Measurements from ENCODE around the gene OCA2.

OCA2 gene

DNA sequence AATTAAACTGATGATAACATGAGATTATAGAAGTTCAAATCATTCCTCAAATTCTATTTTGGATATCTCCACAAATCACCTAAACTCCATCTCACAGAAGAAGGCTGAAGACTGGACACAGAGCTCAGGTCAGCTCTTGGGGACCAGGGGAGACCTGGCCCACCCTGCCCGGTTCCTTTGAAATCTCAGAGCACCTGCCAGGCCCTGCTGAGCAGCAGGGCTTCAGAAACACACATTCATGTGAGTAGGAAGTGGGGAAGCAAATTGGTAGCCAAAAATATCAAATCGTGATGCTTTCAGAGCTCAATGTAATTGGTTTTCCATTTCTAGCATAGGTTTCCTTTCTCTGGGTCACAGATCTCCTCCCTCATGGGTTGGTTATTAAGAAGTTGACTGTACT, 76.2 kb downstream of the OCA2 start:
- Histone ChIP-seq H2BK120ac (ENCODE audit: low read depth, low read length) (no peak overlapping the region), H2BK12ac (ENCODE audit: low read length in 2 of 2) (no peak overlapping the region), H3K4me1 (ENCODE audit: control insufficient read depth, insufficient read depth, low read depth, low read length) (peaks cover 16% of the 10 kb centered on the region), H2AK5ac (ENCODE audit: low read length, severe bottlenecking) (no peak overlapping the region), H2BK15ac (ENCODE audit: low read depth, poor library complexity, severe bottlenecking) (no peak overlapping the region), H3K14ac (ENCODE audit: low read length in 2 of 2) (no peak overlapping the region), H3K4ac (ENCODE audit: low read depth in 1 of 2, low read length in 2 of 2) (no peak overlapping the region), H4K91ac (ENCODE audit: low read length) (no peak overlapping the region), H3K27me3 (ENCODE audit: control insufficient read depth in 1 of 2, insufficient read depth in 1 of 2, low read length in 2 of 2) (no peaks in the 10 kb centered on the region), H2AFZ (ENCODE audit: low read depth, low read length) (no peak overlapping the region), H3K18ac (ENCODE audit: low read depth in 1 of 2, low read length in 2 of 2) (no peak overlapping the region), H3K9me3 (ENCODE audit: control insufficient read depth, low read length) (no peaks in the 10 kb centered on the region), H3K4me2 (ENCODE audit: low read length, poor library complexity, severe bottlenecking) (no peak overlapping the region), H3K9ac (ENCODE audit: low read length) (no peak overlapping the region), H3K4me3 (ENCODE audit: insufficient read depth in 1 of 2, low read depth in 1 of 2, low read length in 2 of 2) (no peak overlapping the region), H3K23ac (ENCODE audit: low read length in 2 of 2) (no peak overlapping the region), H4K8ac (ENCODE audit: low read length) (no peak overlapping the region), H3K79me1 (replicated peaks; ENCODE audit: low read length, poor library complexity, severe bottlenecking) (no peaks in the 10 kb centered on the region), H2BK5ac (ENCODE audit: low read depth, low read length, poor library complexity, severe bottlenecking) (no peak overlapping the region), H3K27ac (ENCODE audit: low read length, poor library complexity, severe bottlenecking) (no peak overlapping the region), H3K36me3 (ENCODE audit: control insufficient read depth in 1 of 2, insufficient read depth in 2 of 2, low read depth in 1 of 2, low read length in 2 of 2) (no peaks in the 10 kb centered on the region)
- 79% methylated on average over 2 of the region's 2 CpGs for WGBS
- no peak for DNase-seq

DNA sequence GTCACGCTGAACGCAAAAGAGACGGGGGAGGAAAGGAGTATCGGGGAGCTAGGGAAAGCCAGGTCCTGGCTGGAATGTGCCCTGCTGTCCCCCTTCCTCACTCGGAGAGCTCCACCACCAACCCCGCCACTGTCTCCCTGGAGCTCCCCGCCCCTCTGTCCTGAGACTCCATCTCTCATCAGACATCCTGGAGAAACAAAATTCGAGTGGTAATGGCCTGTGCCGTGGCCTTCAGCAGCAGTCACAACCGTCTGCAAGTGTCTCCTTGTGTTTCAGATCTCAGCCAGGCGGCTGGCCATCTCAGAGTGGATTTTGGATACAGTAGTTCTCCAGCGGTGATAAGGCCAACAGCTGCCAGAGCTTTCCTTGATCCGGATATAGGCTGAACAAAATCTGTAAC, 76.9 kb downstream of the OCA2 start:
- H2AFZ ChIP-seq (ENCODE audit: low read depth, low read length) = no peak overlapping the region
- no peak overlapping the region for H2BK12ac ChIP-seq (ENCODE audit: low read length in 2 of 2)
- no peaks in the 10 kb centered on the region for H3K9me3 ChIP-seq (ENCODE audit: control insufficient read depth, low read length)
- no peak overlapping the region for H3K23ac ChIP-seq (ENCODE audit: low read length in 2 of 2)
- no peak overlapping the region for H3K4ac ChIP-seq (ENCODE audit: low read depth in 1 of 2, low read length in 2 of 2)
- H4K91ac ChIP-seq (ENCODE audit: low read length) = no peak overlapping the region
- no peak overlapping the region for H2AK5ac ChIP-seq (ENCODE audit: low read length, severe bottlenecking)
- peaks cover 16% of the 10 kb centered on the region for H3K4me1 ChIP-seq (ENCODE audit: control insufficient read depth, insufficient read depth, low read depth, low read length)
- no peak overlapping the region for H3K18ac ChIP-seq (ENCODE audit: low read depth in 1 of 2, low read length in 2 of 2)
- H2BK5ac ChIP-seq (ENCODE audit: low read depth, low read length, poor library complexity, severe bottlenecking) = no peak overlapping the region
- H2BK120ac ChIP-seq (ENCODE audit: low read depth, low read length) = no peak overlapping the region
- no peak overlapping the region for H3K9ac ChIP-seq (ENCODE audit: low read length)
- peak overlapping the region; percentile 15 for H3K4me2 ChIP-seq (ENCODE audit: low read length, poor library complexity, severe bottlenecking)
- no peak overlapping the region for H3K14ac ChIP-seq (ENCODE audit: low read length in 2 of 2)
- H3K36me3 ChIP-seq (ENCODE audit: control insufficient read depth in 1 of 2, insufficient read depth in 2 of 2, low read depth in 1 of 2, low read length in 2 of 2) = no peaks in the 10 kb centered on the region
- H3K79me1 ChIP-seq (replicated peaks; ENCODE audit: low read length, poor library complexity, severe bottlenecking) = no peaks in the 10 kb centered on the region
- no peak overlapping the region for H2BK15ac ChIP-seq (ENCODE audit: low read depth, poor library complexity, severe bottlenecking)
- H3K4me3 ChIP-seq (ENCODE audit: insufficient read depth in 1 of 2, low read depth in 1 of 2, low read length in 2 of 2) = no peak overlapping the region
- no peaks in the 10 kb centered on the region for H3K27me3 ChIP-seq (ENCODE audit: control insufficient read depth in 1 of 2, insufficient read depth in 1 of 2, low read length in 2 of 2)
- no peak for DNase-seq
- WGBS = 82% methylated on average over 9 of the region's 13 CpGs
- H3K27ac ChIP-seq (ENCODE audit: low read length, poor library complexity, severe bottlenecking) = peak overlapping the region; percentile 3
- no peak overlapping the region for H4K8ac ChIP-seq (ENCODE audit: low read length)

DNA sequence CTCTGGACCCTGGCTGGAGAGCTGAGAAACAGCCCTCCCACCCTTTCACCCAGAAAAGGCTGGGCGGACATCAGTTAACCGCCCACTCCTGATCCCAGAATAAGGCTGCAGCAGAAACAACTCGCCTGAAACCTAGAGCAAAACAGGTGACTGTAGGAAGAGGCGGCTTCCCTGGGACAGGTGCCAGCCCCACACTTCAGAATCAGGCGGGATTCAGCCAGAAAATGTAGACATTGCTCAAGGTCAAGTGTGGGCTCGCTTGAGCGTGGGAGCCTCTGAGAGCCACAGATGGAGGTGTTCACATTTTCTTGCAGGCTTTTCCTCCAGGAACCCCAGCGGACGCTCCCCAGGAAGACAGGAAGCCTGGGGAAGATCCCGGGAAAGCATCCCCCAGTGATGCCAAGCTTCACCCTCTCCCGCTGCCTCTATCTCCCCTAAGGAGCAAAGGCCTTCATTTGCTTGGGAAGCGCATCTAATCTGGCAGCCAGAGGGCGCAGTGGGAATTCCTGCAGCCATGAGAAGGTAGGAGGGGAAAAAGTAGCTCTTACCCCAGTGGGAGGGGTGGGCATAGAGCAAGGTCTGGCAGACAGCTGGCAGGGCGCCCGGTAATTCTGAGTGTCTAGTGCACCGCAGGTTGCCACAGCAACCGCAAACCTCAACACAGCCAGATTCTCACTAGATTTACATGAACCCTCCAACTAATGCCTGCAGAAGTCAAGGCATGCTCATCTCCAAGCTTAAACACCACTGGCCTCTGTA, 77.7 kb downstream of the OCA2 start:
- H3K36me3 ChIP-seq (ENCODE audit: control insufficient read depth in 1 of 2, insufficient read depth in 2 of 2, low read depth in 1 of 2, low read length in 2 of 2) = no peaks in the 10 kb centered on the region
- H3K14ac ChIP-seq (ENCODE audit: low read length in 2 of 2) = no peak overlapping the region
- H3K27me3 ChIP-seq (ENCODE audit: control insufficient read depth in 1 of 2, insufficient read depth in 1 of 2, low read length in 2 of 2) = no peaks in the 10 kb centered on the region
- peak overlapping the region; percentile 3 for H3K27ac ChIP-seq (ENCODE audit: low read length, poor library complexity, severe bottlenecking)
- H3K4me2 ChIP-seq (ENCODE audit: low read length, poor library complexity, severe bottlenecking) = no peak overlapping the region
- no peak overlapping the region for H2BK120ac ChIP-seq (ENCODE audit: low read depth, low read length)
- no peak overlapping the region for H2BK5ac ChIP-seq (ENCODE audit: low read depth, low read length, poor library complexity, severe bottlenecking)
- no peak overlapping the region for H2AK5ac ChIP-seq (ENCODE audit: low read length, severe bottlenecking)
- 65% methylated on average over 16 of the region's 17 CpGs for whole genome bisulfite sequencing
- H2AFZ ChIP-seq (ENCODE audit: low read depth, low read length) = no peak overlapping the region
- no peaks in the 10 kb centered on the region for H3K79me1 ChIP-seq (replicated peaks; ENCODE audit: low read length, poor library complexity, severe bottlenecking)
- H3K4me3 ChIP-seq (ENCODE audit: insufficient read depth in 1 of 2, low read depth in 1 of 2, low read length in 2 of 2) = no peak overlapping the region
- H3K4me1 ChIP-seq (ENCODE audit: control insufficient read depth, insufficient read depth, low read depth, low read length) = peaks cover 16% of the 10 kb centered on the region
- H2BK12ac ChIP-seq (ENCODE audit: low read length in 2 of 2) = no peak overlapping the region
- peak; percentile 32 for DNase-seq
- no peak overlapping the region for H4K8ac ChIP-seq (ENCODE audit: low read length)
- H4K91ac ChIP-seq (ENCODE audit: low read length) = no peak overlapping the region
- H3K23ac ChIP-seq (ENCODE audit: low read length in 2 of 2) = no peak overlapping the region
- no peaks in the 10 kb centered on the region for H3K9me3 ChIP-seq (ENCODE audit: control insufficient read depth, low read length)
- no peak overlapping the region for H3K9ac ChIP-seq (ENCODE audit: low read length)
- H2BK15ac ChIP-seq (ENCODE audit: low read depth, poor library complexity, severe bottlenecking) = no peak overlapping the region
- no peak overlapping the region for H3K4ac ChIP-seq (ENCODE audit: low read depth in 1 of 2, low read length in 2 of 2)
- H3K18ac ChIP-seq (ENCODE audit: low read depth in 1 of 2, low read length in 2 of 2) = no peak overlapping the region

DNA sequence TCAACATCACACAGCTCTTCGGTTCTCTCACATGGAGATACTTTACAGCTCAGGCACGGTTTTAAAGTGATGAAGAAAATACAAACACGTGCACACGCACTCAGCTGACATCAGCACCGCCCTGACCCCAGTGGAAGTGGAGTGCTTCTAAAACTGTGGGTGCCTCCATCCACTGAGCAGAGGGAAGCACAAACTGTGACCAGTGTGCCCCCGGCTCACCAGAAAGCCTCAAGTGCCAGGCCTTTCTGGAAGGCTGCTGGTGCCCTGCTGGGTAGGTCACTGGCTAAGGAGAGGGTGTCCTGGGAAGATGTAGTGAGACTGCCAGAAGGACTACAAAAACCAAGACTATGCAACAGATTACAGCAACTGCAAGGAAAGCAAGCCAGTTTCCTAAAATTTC, 78.5 kb downstream of the OCA2 start:
- Histone ChIP-seq H3K4me3 (ENCODE audit: insufficient read depth in 1 of 2, low read depth in 1 of 2, low read length in 2 of 2) (no peak overlapping the region), H3K4ac (ENCODE audit: low read depth in 1 of 2, low read length in 2 of 2) (no peak overlapping the region), H4K8ac (ENCODE audit: low read length) (no peak overlapping the region), H2AK5ac (ENCODE audit: low read length, severe bottlenecking) (peak overlapping the region; percentile 2), H3K4me2 (ENCODE audit: low read length, poor library complexity, severe bottlenecking) (no peak overlapping the region), H2BK12ac (ENCODE audit: low read length in 2 of 2) (no peak overlapping the region), H3K18ac (ENCODE audit: low read depth in 1 of 2, low read length in 2 of 2) (no peak overlapping the region), H3K27ac (ENCODE audit: low read length, poor library complexity, severe bottlenecking) (no peak overlapping the region), H3K9me3 (ENCODE audit: control insufficient read depth, low read length) (no peaks in the 10 kb centered on the region), H3K36me3 (ENCODE audit: control insufficient read depth in 1 of 2, insufficient read depth in 2 of 2, low read depth in 1 of 2, low read length in 2 of 2) (no peaks in the 10 kb centered on the region), H3K4me1 (ENCODE audit: control insufficient read depth, insufficient read depth, low read depth, low read length) (peaks cover 16% of the 10 kb centered on the region), H2BK15ac (ENCODE audit: low read depth, poor library complexity, severe bottlenecking) (no peak overlapping the region), H3K27me3 (ENCODE audit: control insufficient read depth in 1 of 2, insufficient read depth in 1 of 2, low read length in 2 of 2) (no peaks in the 10 kb centered on the region), H3K14ac (ENCODE audit: low read length in 2 of 2) (no peak overlapping the region), H3K9ac (ENCODE audit: low read length) (no peak overlapping the region), H2AFZ (ENCODE audit: low read depth, low read length) (no peak overlapping the region), H3K79me1 (replicated peaks; ENCODE audit: low read length, poor library complexity, severe bottlenecking) (no peaks in the 10 kb centered on the region), H2BK120ac (ENCODE audit: low read depth, low read length) (no peak overlapping the region), H3K23ac (ENCODE audit: low read length in 2 of 2) (no peak overlapping the region), H4K91ac (ENCODE audit: low read length) (no peak overlapping the region), H2BK5ac (ENCODE audit: low read depth, low read length, poor library complexity, severe bottlenecking) (no peak overlapping the region)
- no peak for DNase-seq
- WGBS = 85% methylated on average over 6 of the region's 6 CpGs
